ENCODE data around the gene USH2A.

The USH2A gene

GRCh38 chr1:216422821-216423520 is at the start of gene USH2A:
Gene USH2A (minus strand): TSS chr1:216423448. CDS start chr1:216422336, 1,112 bp downstream.
- DNase-seq: no peak

GRCh38 chr1:216466162-216466801 is 43.0 kb upstream of the USH2A start:
- DNase-seq: no peak

- DNase-seq: peak in 1 of 2 experiments; percentile 6
Observed at GRCh38 chr1:216464489-216464888, 41.2 kb upstream of the USH2A start.

- DNase-seq: no peak
Observed at GRCh38 chr1:216462066-216462775, 39.0 kb upstream of the USH2A start.

- no peak for DNase-seq
Observed at GRCh38 chr1:216461466-216461865, 38.2 kb upstream of the USH2A start.

- DNase-seq: no peak
Observed at GRCh38 chr1:216459651-216460207, 36.5 kb upstream of the USH2A start.

- DNase-seq: no peak
Observed at GRCh38 chr1:216458812-216459211, 35.6 kb upstream of the USH2A start.

GRCh38 chr1:216457356-216457755 is 34.1 kb upstream of the USH2A start:
- no peak for DNase-seq

GRCh38 chr1:216456682-216457081 is 33.4 kb upstream of the USH2A start:
- no peak for DNase-seq

- no peak for DNase-seq
Observed at GRCh38 chr1:216453777-216454176, 30.5 kb upstream of the USH2A start.

- DNase-seq: no peak
Observed at GRCh38 chr1:216450227-216450626, 27.0 kb upstream of the USH2A start.

- DNase-seq: no peak
Observed at GRCh38 chr1:216448011-216448510, 24.8 kb upstream of the USH2A start.

GRCh38 chr1:216437603-216438002 is 14.4 kb upstream of the USH2A start:
- DNase-seq: no peak

GRCh38 chr1:216434232-216434631 is 11.0 kb upstream of the USH2A start:
- DNase-seq: no peak

GRCh38 chr1:216433175-216433574 is 9.9 kb upstream of the USH2A start:
- no peak for DNase-seq

- no peak for DNase-seq
Observed at GRCh38 chr1:216430744-216431143, 7.5 kb upstream of the USH2A start.

- DNase-seq: no peak
Observed at GRCh38 chr1:216425577-216425976, 2.3 kb upstream of the USH2A start.

- DNase-seq: no peak
Observed at GRCh38 chr1:216420746-216421145, 2.5 kb downstream of the USH2A start.

- no peak for DNase-seq
Observed at GRCh38 chr1:216420263-216420662, 3.0 kb downstream of the USH2A start.

- no peak for DNase-seq
Observed at GRCh38 chr1:216416488-216416887, 6.8 kb downstream of the USH2A start.

- no peak for DNase-seq
Observed at GRCh38 chr1:216410026-216410425, 13.2 kb downstream of the USH2A start.

- no peak for DNase-seq
Observed at GRCh38 chr1:216390956-216391355, 32.3 kb downstream of the USH2A start.

- no peak for DNase-seq
Observed at GRCh38 chr1:216389774-216390173, 33.5 kb downstream of the USH2A start.

- DNase-seq: no peak
Observed at GRCh38 chr1:216388558-216388957, 34.7 kb downstream of the USH2A start.
